ENCODE data around the gene PPP1R12B.
"Not testable (repeated sequence)": the region's sequence is repeated elsewhere in the genome, so short reads cannot be mapped to it uniquely, and the experiment has no call there.

Gene PPP1R12B

DNA sequence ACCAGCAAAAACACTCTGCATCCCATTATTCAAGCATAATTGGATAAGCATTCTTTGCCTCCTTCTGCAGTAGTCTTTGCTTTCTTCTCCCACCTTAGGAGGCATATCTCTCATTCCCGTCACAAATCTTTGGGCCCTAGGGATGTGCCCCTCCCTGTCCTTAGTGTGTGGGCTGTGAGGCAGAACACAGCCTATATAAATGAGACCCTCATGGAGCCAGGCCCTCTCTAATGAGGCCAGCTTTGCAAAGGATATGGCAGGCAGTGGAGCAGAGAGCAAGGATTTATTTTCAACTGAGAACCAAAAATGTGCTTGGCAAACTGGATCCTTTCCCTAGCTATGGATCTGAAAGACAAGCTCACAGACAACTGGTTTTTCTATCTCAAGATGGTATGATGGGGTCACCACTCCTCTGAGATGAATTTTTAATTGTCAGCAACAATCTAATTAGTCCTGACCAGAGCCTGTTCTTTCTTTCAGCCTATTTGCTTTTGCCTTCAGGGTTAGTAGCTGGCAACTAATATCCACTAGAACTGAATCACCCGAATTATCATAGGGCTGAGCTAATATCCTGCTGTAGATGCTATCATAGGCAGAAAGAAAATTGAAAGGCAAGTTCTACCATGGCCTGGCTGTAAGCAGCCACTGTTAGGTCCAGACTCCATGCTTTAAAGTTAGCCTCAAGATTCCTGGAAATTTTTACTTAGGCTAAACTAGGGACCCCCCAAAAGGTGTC, 227.6 kb downstream of the PPP1R12B start:
- H3K9me3 Mint-ChIP-seq: no peaks in the 10 kb centered on the region
- H3K36me3 Mint-ChIP-seq: peaks cover 15 to 28% of the 10 kb centered on the region in 2 donors
- ATAC-seq (replicated peaks) (no peak), DNase-seq (no peak)
- no peaks in the 10 kb centered on the region for H3K4me1 Mint-ChIP-seq
- H3K27ac Mint-ChIP-seq: no peak overlapping the region
- no peak overlapping the region for H3K4me3 Mint-ChIP-seq
- H3K27me3 Mint-ChIP-seq: peaks cover 3 to 12% of the 10 kb centered on the region in 2 donors

DNA sequence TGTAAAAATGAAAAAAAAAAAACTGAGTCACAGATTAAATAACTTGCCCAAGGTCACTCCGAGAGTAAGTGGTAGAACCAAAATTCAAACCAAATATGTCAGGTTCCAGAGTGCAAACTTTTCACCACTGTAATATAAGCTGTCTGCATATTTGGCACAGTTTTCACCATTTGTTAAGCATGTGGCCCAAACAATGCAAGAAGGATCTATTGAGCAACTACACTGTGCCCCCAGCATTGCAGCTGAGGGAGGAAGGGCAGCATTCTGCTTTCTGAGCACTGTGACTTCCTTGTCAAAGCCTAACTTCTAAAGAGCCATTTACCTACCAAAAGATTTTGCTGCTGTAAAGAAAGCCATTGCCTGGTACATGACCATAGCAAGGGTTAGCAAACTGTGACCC, 228.3 kb downstream of the PPP1R12B start:
- Mint-ChIP-seq H3K9me3 (no peaks in the 10 kb centered on the region), H3K4me1 (no peaks in the 10 kb centered on the region), H3K27me3 (peaks cover 3 to 9% of the 10 kb centered on the region in 2 donors), H3K27ac (no peak overlapping the region), H3K36me3 (peaks cover 21 to 31% of the 10 kb centered on the region in 2 donors), H3K4me3 (no peak overlapping the region)
- ATAC-seq (replicated peaks) (no peak), DNase-seq (no peak)

DNA sequence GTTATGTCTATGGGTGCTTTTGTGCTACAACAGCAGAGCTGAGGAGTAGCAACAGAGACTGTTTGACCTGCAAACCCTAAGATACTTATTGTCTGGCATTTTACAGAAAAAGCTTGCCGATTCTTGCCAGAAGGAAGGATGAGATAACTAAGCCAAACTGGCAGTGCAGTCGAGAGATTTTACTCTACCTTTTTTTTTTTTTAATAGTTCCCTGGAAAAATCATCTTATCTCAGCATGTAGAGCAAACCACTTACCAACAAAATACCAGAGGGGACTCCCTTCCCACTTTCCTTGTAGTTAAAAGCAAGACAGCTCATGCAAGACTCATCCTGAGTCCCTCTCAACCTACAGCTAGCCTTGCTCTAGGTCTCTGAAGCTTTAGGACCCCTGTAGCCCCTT, 228.9 kb downstream of the PPP1R12B start:
- ATAC-seq (replicated peaks): no peak
- DNase-seq: no peak
- Mint-ChIP-seq H3K27ac (no peak overlapping the region), H3K9me3 (no peaks in the 10 kb centered on the region), H3K27me3 (peaks cover 3 to 9% of the 10 kb centered on the region in 2 donors), H3K4me3 (no peak overlapping the region), H3K36me3 (peaks cover 21 to 36% of the 10 kb centered on the region in 2 donors), H3K4me1 (no peaks in the 10 kb centered on the region)

DNA sequence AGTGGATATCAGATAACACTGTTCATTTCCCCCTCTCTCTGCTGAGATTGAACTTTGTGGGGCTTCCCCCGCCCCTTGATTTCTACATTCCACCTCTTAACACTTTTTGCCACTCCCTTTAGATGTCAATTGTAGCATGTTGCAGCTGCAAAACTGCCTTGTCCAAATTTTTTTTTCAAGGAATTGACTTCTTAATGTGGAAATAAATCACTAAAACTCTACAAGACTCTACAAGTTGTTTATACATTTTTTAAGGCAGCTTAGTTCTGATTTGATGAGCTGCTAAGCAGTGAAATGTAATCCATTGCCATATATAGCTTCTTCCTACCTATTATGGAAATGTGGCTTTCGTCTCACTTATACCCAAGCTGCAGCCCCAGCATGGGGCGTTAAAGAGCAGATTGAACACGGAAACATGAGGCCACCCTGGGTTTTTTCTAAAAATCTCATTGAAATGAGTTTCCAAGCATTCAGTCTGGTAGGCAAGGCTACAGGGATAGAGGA, 229.6 kb downstream of the PPP1R12B start:
- H3K4me1 Mint-ChIP-seq: no peaks in the 10 kb centered on the region
- DNase-seq (no peak), ATAC-seq (replicated peaks) (no peak)
- H3K27me3 Mint-ChIP-seq: peaks cover 0 to 3% of the 10 kb centered on the region in 2 donors
- H3K9me3 Mint-ChIP-seq: no peaks in the 10 kb centered on the region
- no peak overlapping the region for H3K4me3 Mint-ChIP-seq
- peaks cover 20 to 32% of the 10 kb centered on the region in 2 donors for H3K36me3 Mint-ChIP-seq
- no peak overlapping the region for H3K27ac Mint-ChIP-seq

DNA sequence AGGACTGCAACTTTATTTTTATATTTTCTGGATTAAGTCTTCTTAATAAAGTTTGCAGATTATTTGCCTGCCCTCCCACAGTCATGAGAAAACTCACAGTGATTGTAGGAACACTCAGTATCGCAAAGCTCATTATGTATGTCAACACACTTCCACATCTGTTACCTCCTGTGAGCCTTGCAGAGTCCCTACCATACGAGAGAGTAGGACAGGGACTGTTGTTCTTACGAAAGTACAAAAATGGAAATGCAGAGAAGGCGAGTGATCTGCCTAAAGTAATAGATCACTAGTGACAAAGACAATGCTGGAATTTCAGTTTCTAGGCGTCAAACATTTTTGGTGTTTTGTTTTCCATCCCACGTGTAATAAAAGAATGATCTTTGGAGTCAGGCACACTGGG, 230.1 kb downstream of the PPP1R12B start:
- Mint-ChIP-seq H3K4me1 (no peaks in the 10 kb centered on the region), H3K9me3 (no peaks in the 10 kb centered on the region), H3K4me3 (no peak overlapping the region), H3K27me3 (no peaks in the 10 kb centered on the region), H3K36me3 (peaks cover 16 to 27% of the 10 kb centered on the region in 2 donors), H3K27ac (no peak overlapping the region)
- DNase-seq (no peak), ATAC-seq (replicated peaks) (no peak)

DNA sequence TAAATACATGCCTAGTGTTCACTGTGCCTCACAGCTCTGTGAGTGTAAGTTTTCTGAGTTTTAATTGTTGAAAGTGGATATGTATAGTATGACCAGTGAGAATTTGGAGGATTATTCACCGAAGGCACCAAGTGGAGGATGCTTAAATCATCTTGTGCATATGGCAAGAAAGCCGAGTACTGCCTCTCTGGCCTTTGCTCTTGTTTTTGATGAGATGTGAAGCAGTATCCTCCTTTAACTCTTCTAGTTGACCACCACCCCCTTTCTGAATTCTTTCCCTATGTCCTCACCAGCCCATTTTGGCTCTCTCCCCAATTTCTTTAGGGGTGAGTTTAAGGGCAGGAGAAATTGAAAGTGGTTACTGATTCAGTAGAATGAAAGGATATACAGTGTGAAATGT, 231.3 kb downstream of the PPP1R12B start:
- no peak for DNase-seq
- Mint-ChIP-seq H3K4me3 (no peak overlapping the region), H3K27me3 (no peaks in the 10 kb centered on the region)

DNA sequence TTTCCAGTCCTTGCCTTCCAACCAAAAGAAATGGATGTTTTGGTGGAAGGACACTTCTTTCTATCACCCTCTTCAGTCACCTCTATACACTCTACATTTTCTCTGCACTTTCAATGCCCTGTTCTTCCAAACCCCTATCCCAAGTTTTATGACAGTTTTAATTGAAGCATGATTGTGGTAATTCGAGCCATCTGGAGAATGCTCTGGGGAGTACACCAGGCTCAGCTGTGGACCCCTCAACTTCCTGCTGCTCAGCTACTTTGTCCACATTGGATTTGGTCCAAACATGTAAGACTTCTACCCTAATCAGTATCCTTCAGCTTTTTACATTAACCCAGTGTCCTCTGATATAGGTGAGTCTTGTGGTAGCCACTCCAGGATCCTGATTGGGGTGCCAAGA, 232.1 kb downstream of the PPP1R12B start:
- DNase-seq: no peak
- Mint-ChIP-seq H3K9me3 (no peaks in the 10 kb centered on the region), H3K4me3 (no peak overlapping the region), H3K4me1 (peaks cover 4 to 9% of the 10 kb centered on the region in 2 donors), H3K36me3 (peaks cover 16 to 25% of the 10 kb centered on the region in 2 donors), H3K27ac (peak overlapping the region; percentile 56), H3K27me3 (no peaks in the 10 kb centered on the region)
- no peak for ATAC-seq (replicated peaks)

More for the DNA sequence above, 231.3 kb downstream of the PPP1R12B start:
- Mint-ChIP-seq H3K27ac (no peak overlapping the region), H3K4me1 (peaks cover 4 to 8% of the 10 kb centered on the region in 2 donors), H3K36me3 (peaks cover 17 to 29% of the 10 kb centered on the region in 2 donors), H3K9me3 (no peaks in the 10 kb centered on the region)
- ATAC-seq (replicated peaks): no peak

DNA sequence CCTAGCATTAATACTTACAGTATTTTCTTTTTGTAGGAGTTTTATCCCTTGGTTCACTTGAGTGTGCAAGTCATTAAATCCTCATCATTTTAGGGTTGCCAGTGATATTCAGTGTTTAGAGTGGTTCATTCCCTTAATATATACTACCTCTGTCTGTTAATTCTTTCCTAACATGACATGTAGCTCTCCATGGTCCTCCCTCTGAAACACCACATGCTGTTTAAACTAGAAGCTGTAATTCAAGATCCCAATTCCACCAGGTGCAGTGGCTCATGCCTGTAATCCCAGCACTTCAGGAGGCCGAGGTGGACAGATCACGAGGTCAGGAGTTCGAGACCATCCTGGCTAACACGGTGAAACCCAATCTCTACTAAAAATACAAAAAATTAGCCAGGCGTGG, 233.9 kb downstream of the PPP1R12B start:
- not testable (repeated sequence) for ATAC-seq (replicated peaks); H3K9me3 Mint-ChIP-seq; H3K4me3 Mint-ChIP-seq; H3K27ac Mint-ChIP-seq; DNase-seq; H3K27me3 Mint-ChIP-seq
- Mint-ChIP-seq H3K4me1 (peaks cover 19 to 26% of the 10 kb centered on the region in 2 donors), H3K36me3 (peaks cover 16 to 25% of the 10 kb centered on the region in 2 donors)

DNA sequence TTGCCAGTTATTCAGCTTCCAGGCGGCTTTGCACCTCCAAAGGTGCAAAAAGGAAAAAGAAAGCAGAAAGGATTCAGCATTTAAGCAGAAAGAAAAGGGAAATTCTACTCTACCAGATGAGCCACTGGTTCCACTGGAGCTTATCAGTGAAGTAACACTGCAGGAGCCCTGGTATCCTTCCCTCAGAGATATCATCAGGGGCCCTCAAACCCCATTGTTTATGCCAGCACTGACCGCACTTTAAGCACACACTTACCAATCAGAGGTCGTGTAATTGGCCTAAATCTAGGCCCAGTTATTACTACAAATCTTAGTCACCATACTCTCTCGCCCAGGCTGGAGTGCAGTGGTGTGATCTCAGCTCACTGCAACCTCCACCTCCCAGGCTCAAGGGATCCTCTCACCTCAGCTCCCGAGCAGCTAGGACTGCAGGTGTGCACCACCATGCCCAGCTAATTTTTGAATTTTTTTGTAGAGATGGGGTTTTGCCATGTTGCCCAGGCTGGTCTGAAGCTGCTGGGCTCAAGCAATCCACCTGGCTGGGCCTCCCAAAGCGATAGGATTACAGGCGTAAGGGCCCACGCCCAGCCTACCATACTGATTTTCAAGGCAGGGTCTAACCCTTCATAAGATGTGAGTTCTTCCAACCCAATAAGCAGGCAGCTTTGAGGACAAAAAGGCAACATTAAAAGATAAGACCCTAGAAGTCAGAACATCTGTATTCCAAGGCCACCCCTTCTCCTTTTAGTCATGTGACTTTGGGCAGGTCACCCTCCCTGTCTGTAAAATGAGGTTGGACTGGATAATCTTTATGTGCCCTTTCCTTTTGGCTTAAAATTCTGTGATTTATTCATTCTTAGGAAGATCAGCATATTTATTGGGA, 236.4 kb downstream of the PPP1R12B start:
- Mint-ChIP-seq H3K36me3 (peaks cover 16 to 25% of the 10 kb centered on the region in 2 donors), H3K27me3 (peaks cover 0 to 6% of the 10 kb centered on the region in 2 donors), H3K9me3 (no peaks in the 10 kb centered on the region), H3K4me3 (no peak overlapping the region), H3K4me1 (peaks cover 30 to 40% of the 10 kb centered on the region in 2 donors), H3K27ac (peak overlapping the region; percentile 47)
- DNase-seq (no peak), ATAC-seq (replicated peaks) (no peak)

DNA sequence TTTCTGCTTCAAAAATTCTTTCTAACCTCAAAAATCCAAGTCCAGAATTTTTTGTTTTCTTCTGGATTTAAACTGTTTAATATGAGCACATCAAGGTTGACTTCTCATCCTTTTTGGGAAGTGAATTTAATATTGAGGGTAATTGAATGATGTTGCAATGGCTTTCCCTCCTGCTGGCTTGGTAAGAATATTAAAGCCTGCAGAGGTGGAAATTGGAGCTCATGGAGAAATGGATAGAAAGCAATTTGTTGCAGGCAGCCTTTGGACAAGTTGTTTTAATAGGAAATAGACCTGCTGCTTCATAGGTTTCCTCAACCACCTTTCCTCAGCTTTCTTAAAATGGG, 237.1 kb downstream of the PPP1R12B start:
- ATAC-seq (replicated peaks) (no peak), DNase-seq (no peak)
- H3K27ac Mint-ChIP-seq: no peak overlapping the region

DNA sequence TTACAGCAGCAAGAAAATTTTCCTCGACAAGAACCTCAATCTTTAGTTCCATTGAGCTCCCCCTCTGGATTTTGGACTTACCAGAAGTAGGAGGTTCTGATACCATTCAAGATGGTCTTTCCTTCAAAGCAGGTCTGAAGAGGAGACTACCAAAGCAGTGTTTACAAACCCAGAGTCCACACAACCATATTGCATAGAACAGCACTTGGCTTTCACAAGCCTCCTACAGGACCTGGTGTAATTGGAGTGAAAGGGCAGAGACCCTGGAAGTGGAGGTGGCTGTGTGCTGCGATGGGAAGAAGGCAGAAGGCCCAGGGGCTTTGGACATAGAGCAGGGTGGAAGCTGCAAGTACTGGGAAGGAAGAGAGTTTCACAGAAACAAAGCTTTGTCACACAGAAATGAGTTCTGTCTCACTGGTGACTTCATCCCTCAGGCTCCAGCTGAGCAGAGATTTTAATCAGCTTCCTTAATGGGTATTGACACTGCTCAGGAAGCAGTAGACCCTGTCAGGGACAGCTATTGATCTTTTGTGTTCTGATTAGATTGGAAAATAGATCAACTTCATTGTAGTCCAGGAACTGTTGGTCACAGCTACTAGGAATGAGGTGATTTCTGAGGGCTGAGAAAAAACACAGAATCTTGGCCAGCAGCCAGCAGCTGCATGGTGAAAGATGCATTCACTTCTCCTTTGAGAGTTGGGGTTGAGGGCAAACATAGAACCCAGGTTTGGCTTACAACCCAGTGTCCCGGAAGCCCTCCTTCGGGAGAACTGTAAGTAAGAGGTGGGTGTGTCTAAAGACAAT, 237.7 kb downstream of the PPP1R12B start:
- no peak overlapping the region for H3K27ac Mint-ChIP-seq
- ATAC-seq (replicated peaks) (peak; percentile 73 to 75), DNase-seq (no peak)
- peaks cover 0 to 6% of the 10 kb centered on the region in 2 donors for H3K27me3 Mint-ChIP-seq
- H3K4me1 Mint-ChIP-seq: peaks cover 31 to 45% of the 10 kb centered on the region in 2 donors
- no peaks in the 10 kb centered on the region for H3K9me3 Mint-ChIP-seq
- peaks cover 10 to 16% of the 10 kb centered on the region in 2 donors for H3K36me3 Mint-ChIP-seq
- peak overlapping the region in 1 of 2 donors; percentile 1 for H3K4me3 Mint-ChIP-seq

More for the DNA sequence above, 237.1 kb downstream of the PPP1R12B start:
- Mint-ChIP-seq H3K9me3 (no peaks in the 10 kb centered on the region), H3K4me1 (peaks cover 30 to 44% of the 10 kb centered on the region in 2 donors), H3K27me3 (peaks cover 0 to 6% of the 10 kb centered on the region in 2 donors), H3K4me3 (no peak overlapping the region), H3K36me3 (peaks cover 15 to 23% of the 10 kb centered on the region in 2 donors)

DNA sequence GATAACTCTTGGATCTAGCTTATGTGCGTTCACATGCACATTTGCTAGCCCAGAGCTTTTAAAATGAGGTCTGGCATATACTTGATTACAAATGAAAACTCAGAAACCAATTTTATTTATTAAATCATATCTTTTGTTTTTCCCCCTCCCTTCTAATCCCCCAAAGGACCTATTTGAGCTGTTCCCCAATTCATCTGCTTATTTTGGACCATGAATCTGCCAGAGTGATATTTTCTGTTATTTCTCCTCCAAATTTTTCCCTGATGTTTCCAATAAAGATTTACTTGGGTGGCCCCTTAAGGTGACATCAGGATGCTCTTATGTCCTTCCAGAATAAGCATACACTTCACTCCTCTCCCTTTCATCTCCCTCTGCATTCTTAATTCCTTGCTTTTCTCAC, 238.4 kb downstream of the PPP1R12B start:
- H3K9me3 Mint-ChIP-seq: no peaks in the 10 kb centered on the region
- ATAC-seq (replicated peaks): no peak
- peak overlapping the region in 1 of 2 donors; percentile 56 for H3K4me3 Mint-ChIP-seq

DNA sequence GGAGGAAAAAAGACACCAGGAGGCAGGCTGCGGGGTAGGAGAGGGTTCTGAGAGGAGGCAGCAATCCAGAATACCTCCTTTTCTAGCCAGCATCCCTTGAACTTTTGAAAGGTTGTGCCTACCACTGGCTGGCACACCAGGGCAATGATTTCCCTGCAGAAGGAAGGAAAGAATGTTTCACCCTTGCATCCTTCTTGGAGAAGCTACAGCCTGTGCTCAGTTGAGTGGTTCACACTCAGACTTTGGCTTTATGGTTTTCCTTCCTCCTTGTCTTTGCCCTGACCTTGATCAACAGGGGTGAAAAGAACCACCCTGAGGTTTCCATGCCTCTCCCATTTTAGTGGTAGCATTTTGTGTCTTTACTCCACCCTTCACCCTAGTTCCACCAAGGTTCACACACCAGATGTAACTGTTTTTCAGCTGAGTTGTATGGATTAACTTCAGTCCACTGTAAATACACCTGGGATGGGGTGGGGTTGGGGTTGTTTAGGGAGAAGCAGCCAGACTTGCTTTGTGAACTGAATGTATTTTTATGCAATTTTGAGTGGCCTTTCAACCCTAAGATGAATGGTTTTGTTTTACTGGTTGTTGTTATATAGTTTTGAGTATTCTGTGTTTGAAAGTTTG, 239.5 kb downstream of the PPP1R12B start:
- Mint-ChIP-seq H3K4me1 (peaks cover 32 to 45% of the 10 kb centered on the region in 2 donors), H3K36me3 (peaks cover 9 to 10% of the 10 kb centered on the region in 2 donors), H3K27ac (no peak overlapping the region), H3K4me3 (no peak overlapping the region), H3K9me3 (no peaks in the 10 kb centered on the region), H3K27me3 (peaks cover 0 to 6% of the 10 kb centered on the region in 2 donors)
- no peak for DNase-seq
- no peak for ATAC-seq (replicated peaks)

More for the DNA sequence above, 238.4 kb downstream of the PPP1R12B start:
- H3K27me3 Mint-ChIP-seq: peaks cover 0 to 6% of the 10 kb centered on the region in 2 donors
- no peak for DNase-seq
- no peak overlapping the region for H3K27ac Mint-ChIP-seq
- H3K36me3 Mint-ChIP-seq: peaks cover 8 to 15% of the 10 kb centered on the region in 2 donors
- peaks cover 32 to 45% of the 10 kb centered on the region in 2 donors for H3K4me1 Mint-ChIP-seq
